ENCODE measurements around the gene TTF1. TPM values are rescaled to one million over a fixed set of nuclear protein-coding genes. Genes with fewer than 3 reads are reported as not detected.

TTF1 gene
- total and polyA plus RNA-seq, 2 of the 13 experiments (the other 11 are each of a cell fraction or from before 2014, with no cell fraction given): 3.4 to 9.8 TPM

DNA sequence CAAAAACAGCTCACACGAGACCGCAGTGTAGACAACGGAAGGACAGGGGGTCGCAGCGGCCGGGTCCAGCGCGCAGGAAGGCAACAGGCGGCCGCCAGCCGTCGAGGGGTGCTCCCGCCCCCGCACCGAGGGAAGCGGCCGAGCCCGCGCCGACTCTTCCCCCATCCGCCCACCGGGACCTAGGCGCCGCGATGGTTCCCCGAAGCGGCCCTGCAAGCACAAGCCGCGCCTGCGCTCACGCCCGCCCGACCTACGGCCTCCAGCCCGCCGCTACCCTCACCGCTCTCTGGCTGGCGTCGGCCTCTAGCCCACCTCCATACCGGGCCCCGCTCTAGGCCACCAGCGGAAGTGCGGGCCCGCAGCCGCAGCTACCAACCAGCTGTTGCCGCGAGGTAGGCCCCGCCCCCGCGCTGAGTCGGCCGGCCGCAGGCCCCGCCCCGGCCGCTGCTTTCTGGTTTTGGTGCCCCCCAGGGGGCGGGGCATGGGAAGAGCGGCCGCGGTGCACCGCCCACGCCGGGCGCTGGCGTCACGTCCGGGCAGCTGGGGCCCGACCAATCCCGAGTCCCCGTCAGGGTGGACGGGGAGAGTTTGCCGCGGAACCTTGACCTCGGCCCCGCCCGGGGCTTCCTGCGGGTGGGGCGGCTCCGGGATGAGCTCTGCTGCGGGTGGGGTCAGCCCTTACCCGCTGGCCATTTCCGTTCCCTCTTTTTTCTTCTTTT lies 51.8 kb downstream of the TTF1 start, which contains the start of gene SETX (continued):
- TF ChIP-seq POLR2G (IDR thresholded peaks at IDR 0.05; ENCODE audit: low read depth, low read length): peak; percentile 94
- TF ChIP-seq, protein P1, sequence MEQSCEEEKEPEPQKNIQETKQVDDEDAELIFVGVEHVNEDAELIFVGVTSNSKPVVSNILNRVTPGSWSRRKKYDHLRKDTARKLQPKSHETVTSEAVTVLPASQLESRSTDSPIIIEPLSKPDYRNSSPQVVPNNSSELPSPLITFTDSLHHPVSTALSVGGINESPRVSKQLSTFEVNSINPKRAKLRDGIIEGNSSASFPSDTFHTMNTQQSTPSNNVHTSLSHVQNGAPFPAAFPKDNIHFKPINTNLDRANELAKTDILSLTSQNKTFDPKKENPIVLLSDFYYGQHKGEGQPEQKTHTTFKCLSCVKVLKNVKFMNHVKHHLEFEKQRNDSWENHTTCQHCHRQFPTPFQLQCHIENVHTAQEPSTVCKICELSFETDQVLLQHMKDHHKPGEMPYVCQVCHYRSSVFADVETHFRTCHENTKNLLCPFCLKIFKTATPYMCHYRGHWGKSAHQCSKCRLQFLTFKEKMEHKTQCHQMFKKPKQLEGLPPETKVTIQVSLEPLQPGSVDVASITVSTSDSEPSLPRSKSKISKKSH (CRISPR knock-in tag; IDR thresholded peaks at IDR 0.05; ENCODE audit: borderline replicate concordance): peak; percentile 72; the same call in 1 of the 2 replicates
- TF ChIP-seq CSRNP2 (CRISPR knock-in tag; conservative IDR thresholded peaks at IDR 0.05; ENCODE audit: low read depth): no peak
- peak; percentile 61 for TF ChIP-seq YY1 (IDR thresholded peaks at IDR 0.05; ENCODE audit: insufficient read depth, insufficient replicate concordance, low read depth, low read length)
- TF ChIP-seq REST (IDR thresholded peaks at IDR 0.05; ENCODE audit: borderline replicate concordance in 1 of 2, low read depth in 1 of 2, low read length in 2 of 2): peak in 1 of 2 experiments; percentile 40; a peak in 1 of 4 replicates
- TF ChIP-seq, protein P2, sequence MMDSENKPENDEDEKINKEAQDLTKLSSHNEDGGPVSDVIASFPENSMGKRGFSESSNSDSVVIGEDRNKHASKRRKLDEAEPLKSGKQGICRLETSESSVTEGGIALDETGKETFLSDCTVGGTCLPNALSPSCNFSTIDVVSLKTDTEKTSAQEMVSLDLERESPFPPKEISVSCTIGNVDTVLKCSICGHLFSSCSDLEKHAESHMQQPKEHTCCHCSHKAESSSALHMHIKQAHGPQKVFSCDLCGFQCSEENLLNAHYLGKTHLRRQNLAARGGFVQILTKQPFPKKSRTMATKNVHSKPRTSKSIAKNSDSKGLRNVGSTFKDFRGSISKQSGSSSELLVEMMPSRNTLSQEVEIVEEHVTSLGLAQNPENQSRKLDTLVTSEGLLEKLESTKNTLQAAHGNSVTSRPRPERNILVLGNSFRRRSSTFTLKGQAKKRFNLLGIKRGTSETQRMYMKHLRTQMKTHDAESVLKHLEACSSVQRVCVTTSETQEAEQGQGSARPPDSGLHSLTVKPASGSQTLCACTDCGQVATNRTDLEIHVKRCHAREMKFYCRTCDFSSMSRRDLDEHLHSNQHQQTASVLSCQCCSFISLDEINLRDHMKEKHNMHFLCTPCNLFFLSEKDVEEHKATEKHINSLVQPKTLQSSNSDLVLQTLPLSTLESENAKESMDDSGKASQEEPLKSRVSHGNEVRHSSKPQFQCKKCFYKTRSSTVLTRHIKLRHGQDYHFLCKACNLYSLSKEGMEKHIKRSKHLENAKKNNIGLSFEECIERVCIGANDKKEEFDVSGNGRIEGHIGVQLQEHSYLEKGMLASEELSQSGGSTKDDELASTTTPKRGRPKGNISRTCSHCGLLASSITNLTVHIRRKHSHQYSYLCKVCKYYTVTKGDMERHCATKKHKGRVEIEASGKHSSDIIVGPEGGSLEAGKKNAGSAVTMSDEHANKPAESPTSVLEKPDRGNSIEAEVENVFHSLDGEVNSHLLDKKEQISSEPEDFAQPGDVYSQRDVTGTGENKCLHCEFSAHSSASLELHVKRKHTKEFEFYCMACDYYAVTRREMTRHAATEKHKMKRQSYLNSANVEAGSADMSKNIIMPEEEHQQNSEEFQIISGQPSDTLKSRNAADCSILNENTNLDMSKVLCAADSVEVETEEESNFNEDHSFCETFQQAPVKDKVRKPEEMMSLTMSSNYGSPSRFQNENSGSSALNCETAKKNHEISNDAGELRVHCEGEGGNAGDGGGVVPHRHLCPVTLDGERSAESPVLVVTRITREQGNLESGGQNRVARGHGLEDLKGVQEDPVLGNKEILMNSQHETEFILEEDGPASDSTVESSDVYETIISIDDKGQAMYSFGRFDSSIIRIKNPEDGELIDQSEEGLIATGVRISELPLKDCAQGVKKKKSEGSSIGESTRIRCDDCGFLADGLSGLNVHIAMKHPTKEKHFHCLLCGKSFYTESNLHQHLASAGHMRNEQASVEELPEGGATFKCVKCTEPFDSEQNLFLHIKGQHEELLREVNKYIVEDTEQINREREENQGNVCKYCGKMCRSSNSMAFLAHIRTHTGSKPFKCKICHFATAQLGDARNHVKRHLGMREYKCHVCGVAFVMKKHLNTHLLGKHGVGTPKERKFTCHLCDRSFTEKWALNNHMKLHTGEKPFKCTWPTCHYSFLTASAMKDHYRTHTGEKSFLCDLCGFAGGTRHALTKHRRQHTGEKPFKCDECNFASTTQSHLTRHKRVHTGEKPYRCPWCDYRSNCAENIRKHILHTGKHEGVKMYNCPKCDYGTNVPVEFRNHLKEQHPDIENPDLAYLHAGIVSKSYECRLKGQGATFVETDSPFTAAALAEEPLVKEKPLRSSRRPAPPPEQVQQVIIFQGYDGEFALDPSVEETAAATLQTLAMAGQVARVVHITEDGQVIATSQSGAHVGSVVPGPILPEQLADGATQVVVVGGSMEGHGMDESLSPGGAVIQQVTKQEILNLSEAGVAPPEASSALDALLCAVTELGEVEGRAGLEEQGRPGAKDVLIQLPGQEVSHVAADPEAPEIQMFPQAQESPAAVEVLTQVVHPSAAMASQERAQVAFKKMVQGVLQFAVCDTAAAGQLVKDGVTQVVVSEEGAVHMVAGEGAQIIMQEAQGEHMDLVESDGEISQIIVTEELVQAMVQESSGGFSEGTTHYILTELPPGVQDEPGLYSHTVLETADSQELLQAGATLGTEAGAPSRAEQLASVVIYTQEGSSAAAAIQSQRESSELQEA (CRISPR knock-in tag; IDR thresholded peaks at IDR 0.05; ENCODE audit: not compliant biosample characterization): peak; percentile 87
- TF ChIP-seq ZKSCAN1 (IDR thresholded peaks at IDR 0.05; ENCODE audit: low read length): no peak
- no peak for TF ChIP-seq ZNF781 (CRISPR knock-in tag; IDR thresholded peaks at IDR 0.05; ENCODE audit: borderline replicate concordance, not compliant biosample characterization)
- 0 out of 2 replicates have a peak, but pooled peaks have one; percentile 19 for TF ChIP-seq CAMTA2 (CRISPR knock-in tag; IDR thresholded peaks at IDR 0.05; ENCODE audit: borderline replicate concordance)
- peak; percentile 84 for TF ChIP-seq PHF20 (CRISPR knock-in tag; IDR thresholded peaks at IDR 0.05)

Data from HepG2 (cell line).